HG03159 (cell line): ENCODE results near the gene PSMC3.

Experiments used
- ATAC-seq: cut with Tn5 transposase; IDR thresholded peaks from one replicate; pipeline ENCODE4 v1.9.1; 2021; ENCODE audit warnings: mild to moderate bottlenecking, moderate library complexity; ENCODE audit not compliant: unreplicated experiment

Gene PSMC3

GRCh38 chr11:47377571-47378009 is 48.6 kb downstream of the PSMC3 start:
- ATAC-seq = peak; percentile 10

- ATAC-seq = peak; percentile 38
Measured at GRCh38 chr11:47376525-47377371, 49.5 kb downstream of the PSMC3 start.

GRCh38 chr11:47376107-47376524 is 50.1 kb downstream of the PSMC3 start:
- ATAC-seq = no peak

- ATAC-seq = no peak
Measured at GRCh38 chr11:47375546-47376085, 50.6 kb downstream of the PSMC3 start.

GRCh38 chr11:47375020-47375419 is 51.2 kb downstream of the PSMC3 start:
- ATAC-seq = no peak

- ATAC-seq = no peak
Measured at GRCh38 chr11:47374720-47375019, 51.6 kb downstream of the PSMC3 start.

- ATAC-seq = no peak
Measured at GRCh38 chr11:47373876-47374719, 52.1 kb downstream of the PSMC3 start.

- ATAC-seq = no peak
Measured at GRCh38 chr11:47372422-47372821, 53.8 kb downstream of the PSMC3 start.

GRCh38 chr11:47369676-47370075 is 56.6 kb downstream of the PSMC3 start:
- no peak for ATAC-seq
